GM12878 (cell line): ENCODE results near the gene DELE1. TPM values are rescaled to one million over a fixed set of nuclear protein-coding genes. Genes with fewer than 3 reads are reported as not detected.

Experiments used
- ATAC-seq: fragments of 200-7000 bp; cut with Tn5 transposase; 3 replicates; pipeline ENCODE4 v1.9.1; 2020; ENCODE audit warnings: mild to moderate bottlenecking, moderate library complexity
- BruUV-seq: library from RNA; stranded (reverse); fragments of 400-500 nt; replicated peaks from 2 replicates; lab custom pipeline; 2021; lab: Mats Ljungman, UMichigan
- CTCF ChIA-PET: fragments of 300-600 bp; sonication (Branson Sonifier 250); formaldehyde crosslinking; extraction: SDS; loops from one replicate; lab custom pipeline; 2021; ENCODE audit warnings: inconsistent platforms; lab: Yijun Ruan, JAX
- POLR2A ChIA-PET: fragments of 350-600 bp; formaldehyde crosslinking; extraction: SDS; loops from one replicate; lab custom pipeline; 2021; ENCODE audit warnings: inconsistent platforms; lab: Charles Lee
- RAD21 ChIA-PET: fragments of 300-600 bp; sonication (Branson Sonifier 250); formaldehyde crosslinking; loops from one replicate; lab custom pipeline; 2023; ENCODE audit warnings: antibody characterized with exemption; ENCODE audit not compliant: unreplicated experiment; lab: Charles Lee
- SMC1A ChIA-PET: fragments of 300-600 bp; sonication (Branson Sonifier 250); formaldehyde crosslinking; loops from one replicate; lab custom pipeline; 2023; ENCODE audit not compliant: unreplicated experiment, uncharacterized antibody; lab: Charles Lee
- DNase-seq: peaks from one replicate; pipeline ENCODE4 v3.0.0-alpha.2; 2011; ENCODE audit warnings: low read depth, low spot score
- FAIRE-seq: peaks from 3 replicates; lab custom pipeline; 2011; peaks lifted over from hg19 to GRCh38; lab: Jason Lieb, UNC
- H2AFZ ChIP-seq: 2 replicates; pipeline ENCODE4 v1.6.0; 2011; ENCODE audit warnings: low read depth, low read length, control low read depth; ENCODE audit not compliant: control insufficient read depth
- H3K27ac ChIP-seq: 2 replicates; pipeline ENCODE4 v1.5.1; 2011; ENCODE audit warnings: control low read depth; ENCODE audit not compliant: control insufficient read depth, insufficient read depth
- H3K27me3 ChIP-seq, 2 experiments: replicated peaks in 1 of 2; 2 replicates each; pipeline versions ENCODE4 v1.6.0 to v1.6.1; 2011; ENCODE audit warnings: low read length in 1 of 2; ENCODE audit not compliant: control insufficient read depth in 2 of 2, insufficient read depth in 2 of 2
- H3K36me3 ChIP-seq, 2 experiments: 2 replicates each; pipeline ENCODE4 v1.5.1; 2011; ENCODE audit warnings: low read length in 1 of 2; ENCODE audit not compliant: control insufficient read depth in 2 of 2, insufficient read depth in 2 of 2
- H3K4me1 ChIP-seq: 2 replicates; pipeline ENCODE4 v1.6.1; 2011; ENCODE audit warnings: mild to moderate bottlenecking, low read length, moderate library complexity, mixed read lengths; ENCODE audit not compliant: control insufficient read depth, insufficient read depth
- H3K4me2 ChIP-seq: 2 replicates; pipeline ENCODE4 v1.6.0; 2011; ENCODE audit warnings: control low read depth; ENCODE audit not compliant: control insufficient read depth, insufficient read depth
- H3K4me3 ChIP-seq: fragments of 200-600 bp; sonication (generic); 2 replicates; pipeline ENCODE4 v1.5.1; 2016
- H3K79me2 ChIP-seq: 2 replicates; pipeline ENCODE4 v1.6.0; 2011; ENCODE audit warnings: low read length; ENCODE audit not compliant: control insufficient read depth, insufficient read depth
- H3K9ac ChIP-seq: 2 replicates; pipeline ENCODE4 v1.8.0; 2011; ENCODE audit warnings: low read length, control low read depth, mixed read lengths; ENCODE audit not compliant: control insufficient read depth, insufficient read depth
- H3K9me3 ChIP-seq: replicated peaks from 3 replicates; pipeline ENCODE4 v1.5.1; 2011; ENCODE audit warnings: mild to moderate bottlenecking, low read length; ENCODE audit not compliant: control insufficient read depth, insufficient read depth
- H4K20me1 ChIP-seq: 2 replicates; pipeline ENCODE4 v1.6.0; 2011; ENCODE audit not compliant: control insufficient read depth, insufficient read depth
- BCL11A ChIP-seq: IDR thresholded peaks from 2 replicates; pipeline ENCODE4 v1.6.1; 2011; ENCODE audit warnings: low read depth, low read length
- TAF1 ChIP-seq: IDR thresholded peaks from 2 replicates; pipeline ENCODE4 v1.6.1; 2011; ENCODE audit warnings: mild to moderate bottlenecking, low read depth, low read length, borderline replicate concordance
- WGBS: methylation state at CpG from one replicate; pipeline ENCODE4 v1.1.6; 2016; ENCODE audit warnings: low lambda C conversion rate; ENCODE audit not compliant: insufficient replicate concordance, insufficient coverage; ENCODE audit errors: missing lambda C conversion rate; 5-methylcytosine and 5-hydroxymethylcytosine counted together
- in situ Hi-C: fragments of 300-500 bp; cut with MboI; formaldehyde crosslinking; loops from 9 replicates; pipeline ENCODE4 v1.14.3; 2018; ENCODE audit warnings: mixed read lengths
- intact Hi-C: fragments of 100-400 bp; cut with micrococcal nuclease; formaldehyde crosslinking; loops from one replicate; pipeline ENCODE4 v1.14.2; 2022; ENCODE audit not compliant: unreplicated experiment
- polyA plus RNA-seq, 11 experiments: library from polyadenylated mRNA; depleted of rRNA in 4 of 11; unstranded in 6 of 11; stranded (reverse) in 5 of 11; fragments of >200 nt; fragmentation: Nextera tagmentation in 4 of 11; fragmentation: Illumina TruSeq in 1 of 11; extraction: Ambion mirVana in 4 of 11; extraction: Trizol in 1 of 11; gene quantifications; 1 replicate in 1 of 11; 2 replicates in 10 of 11; pipeline versions ENCODE4 v1.2.1 to v1.2.3, GENCODE V29; 2011 to 2016; ENCODE audit warnings: inconsistent platforms in 2 of 11, missing spikeins in 2 of 11, low read depth in 1 of 11
- total RNA-seq, 4 experiments: library from RNA; depleted of rRNA in 3 of 4; stranded (reverse); fragments of >200 nt in 3 of 4; fragmentation: Illumina TruSeq in 1 of 4; extraction: Trizol in 1 of 4; gene quantifications; 2 replicates each; pipeline versions ENCODE4 v1.2.1 to v1.2.3, GENCODE V29; 2013 to 2021
- TF ChIP-seq, protein P1 (sequence below): fragments of 450-650 bp; formaldehyde crosslinking; IDR thresholded peaks from 2 replicates; pipeline ENCODE4 v1.4.0; 2022; ENCODE audit warnings: mild to moderate bottlenecking, moderate library complexity

Gene DELE1
- total and polyA plus RNA-seq, 10 of the 15 experiments (the other 5 are each of a cell fraction or from before 2014, with no cell fraction given): 18.9 to 71.4 (median 47.6) TPM

DNA sequence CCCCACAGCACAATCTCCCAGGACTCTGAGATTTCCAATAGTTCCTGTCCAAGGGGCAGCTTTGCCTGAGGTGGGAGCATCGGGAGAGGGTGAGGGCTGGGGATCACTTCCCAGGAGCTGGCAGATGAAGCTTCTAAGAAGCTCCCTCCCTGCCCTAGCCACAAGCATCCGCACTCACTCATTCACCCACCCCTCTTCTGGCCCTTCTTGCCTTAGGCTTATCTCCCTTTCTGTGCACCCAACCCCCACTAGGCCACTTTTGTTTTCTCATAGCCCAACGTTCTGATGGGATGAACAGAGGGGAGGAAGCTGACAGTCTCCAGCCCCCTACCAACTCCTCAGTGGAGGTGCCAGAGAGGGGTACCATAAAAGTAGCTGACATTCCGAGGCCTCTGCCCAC is 41.8 kb upstream of the DELE1 start:
- 0 out of 2 replicates have a peak overlapping the region, but pooled peaks have one; percentile 10 for H3K27ac ChIP-seq
- peak overlapping the region; percentile 59 for H3K4me2 ChIP-seq
- no peak overlapping the region for H2AFZ ChIP-seq
- no peak overlapping the region for H3K4me3 ChIP-seq
- intact Hi-C loops: loop anchor here (2.0 kb wide), 1 partner anchor 79 kb away; no protein-coding TSS in a partner anchor
- TF ChIP-seq, protein P1, sequence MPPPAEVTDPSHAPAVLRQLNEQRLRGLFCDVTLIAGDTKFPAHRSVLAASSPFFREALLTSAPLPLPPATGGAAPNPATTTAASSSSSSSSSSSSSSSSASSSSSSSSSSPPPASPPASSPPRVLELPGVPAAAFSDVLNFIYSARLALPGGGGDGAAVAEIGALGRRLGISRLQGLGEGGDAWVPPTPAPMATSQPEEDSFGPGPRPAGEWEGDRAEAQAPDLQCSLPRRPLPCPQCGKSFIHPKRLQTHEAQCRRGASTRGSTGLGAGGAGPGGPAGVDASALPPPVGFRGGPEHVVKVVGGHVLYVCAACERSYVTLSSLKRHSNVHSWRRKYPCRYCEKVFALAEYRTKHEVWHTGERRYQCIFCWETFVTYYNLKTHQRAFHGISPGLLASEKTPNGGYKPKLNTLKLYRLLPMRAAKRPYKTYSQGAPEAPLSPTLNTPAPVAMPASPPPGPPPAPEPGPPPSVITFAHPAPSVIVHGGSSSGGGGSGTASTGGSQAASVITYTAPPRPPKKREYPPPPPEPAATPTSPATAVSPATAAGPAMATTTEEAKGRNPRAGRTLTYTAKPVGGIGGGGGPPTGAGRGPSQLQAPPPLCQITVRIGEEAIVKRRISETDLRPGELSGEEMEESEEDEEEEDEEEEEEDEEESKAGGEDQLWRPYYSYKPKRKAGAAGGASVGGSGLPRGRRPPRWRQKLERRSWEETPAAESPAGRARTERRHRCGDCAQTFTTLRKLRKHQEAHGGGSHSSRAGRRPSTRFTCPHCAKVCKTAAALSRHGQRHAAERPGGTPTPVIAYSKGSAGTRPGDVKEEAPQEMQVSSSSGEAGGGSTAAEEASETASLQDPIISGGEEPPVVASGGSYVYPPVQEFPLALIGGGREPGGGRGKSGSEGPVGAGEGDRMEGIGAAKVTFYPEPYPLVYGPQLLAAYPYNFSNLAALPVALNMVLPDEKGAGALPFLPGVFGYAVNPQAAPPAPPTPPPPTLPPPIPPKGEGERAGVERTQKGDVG: no peak
- TF ChIP-seq BCL11A (no peak), TAF1 (no peak)
- TF ChIP-seq, all 136 proteins: peak for 0
- Histone ChIP-seq H4K20me1 (0 out of 2 replicates have a peak, but pooled peaks cover 3% of the 10 kb centered on the region), H3K9ac (no peak overlapping the region), H3K9me3 (no peaks in the 10 kb centered on the region), H3K27me3 (peaks cover 13 to 21% of the 10 kb centered on the region in 2 experiments), H3K36me3 (no peaks in the 10 kb centered on the region), H3K4me1 (peaks cover 37% of the 10 kb centered on the region), H3K79me2 (no peaks in the 10 kb centered on the region)
- 2% methylated on average over 4 of the region's 4 CpGs for WGBS
- BruUV-seq: no TSS peak
- ChIA-PET POLR2A (interaction anchor here (0.9 kb wide), 1 partner anchor 89 kb away, joined by 4 read pairs; no protein-coding TSS in a partner anchor), CTCF (interaction anchor here (0.7 to 7.3 kb wide), 13 partner anchors 9 to 217 kb away, joined by 3 to 97 read pairs (median 10); partner anchors contain the start of gene RNF14), SMC1A (interaction anchor here (0.9 to 4.2 kb wide), 8 partner anchors 8 to 279 kb away, joined by 3 to 39 read pairs (median 6); no protein-coding TSS in a partner anchor), RAD21 (interaction anchor here (1.3 to 5.0 kb wide), 7 partner anchors 24 to 188 kb away, joined by 3 to 67 read pairs (median 6); no protein-coding TSS in a partner anchor)
- DNase-seq (no peak), FAIRE-seq (no peak), ATAC-seq (no peak)
- in situ Hi-C loops: loop anchor here (5.0 kb wide), 1 partner anchor 190 kb away; no protein-coding TSS in a partner anchor
